Nephron (organoid): ENCODE results near the gene SLAMF6.

ENCODE experiments used
- H3K27ac Mint-ChIP-seq, 3 experiments: 2 replicates each; pipeline ENCODE4 v1.8.0; 2020; ENCODE audit warnings: mixed read lengths in 3 of 3, mild to moderate bottlenecking in 2 of 3, moderate library complexity in 1 of 3
- H3K27me3 Mint-ChIP-seq: 2 replicates; pipeline ENCODE4 v1.8.0; 2021; ENCODE audit warnings: low read depth, mild to moderate bottlenecking, moderate library complexity, mixed read lengths
- H3K36me3 Mint-ChIP-seq: 2 replicates; pipeline ENCODE4 v1.8.0; 2020; ENCODE audit warnings: low read depth, mixed read lengths
- H3K4me1 Mint-ChIP-seq: 2 replicates; pipeline ENCODE4 v1.8.0; 2020; ENCODE audit warnings: mixed read lengths
- H3K4me3 Mint-ChIP-seq, 3 experiments: 2 replicates each; pipeline ENCODE4 v1.8.0; 2020; ENCODE audit warnings: mild to moderate bottlenecking in 3 of 3, mixed read lengths in 3 of 3, moderate library complexity in 2 of 3
- H3K9me3 Mint-ChIP-seq: 2 replicates; pipeline ENCODE4 v1.8.0; 2020; ENCODE audit warnings: mixed read lengths
- TF ChIP-seq, protein P1 (sequence below), 3 experiments: fragments of 200-600 bp; sonication (generic); IDR thresholded peaks; one replicate each; pipeline ENCODE4 v1.5.0; 2021; ENCODE audit warnings: antibody characterized with exemption in 3 of 3; ENCODE audit not compliant: unreplicated experiment in 3 of 3

SLAMF6 gene

GRCh38 chr1:160553778-160554177 lies 30.7 kb upstream of the SLAMF6 start:
- Mint-ChIP-seq H3K4me3 (no peak overlapping the region), H3K9me3 (no peaks in the 10 kb centered on the region), H3K27me3 (no peaks in the 10 kb centered on the region), H3K27ac (no peak overlapping the region), H3K36me3 (no peaks in the 10 kb centered on the region), H3K4me1 (no peaks in the 10 kb centered on the region)
- TF ChIP-seq, protein P1, sequence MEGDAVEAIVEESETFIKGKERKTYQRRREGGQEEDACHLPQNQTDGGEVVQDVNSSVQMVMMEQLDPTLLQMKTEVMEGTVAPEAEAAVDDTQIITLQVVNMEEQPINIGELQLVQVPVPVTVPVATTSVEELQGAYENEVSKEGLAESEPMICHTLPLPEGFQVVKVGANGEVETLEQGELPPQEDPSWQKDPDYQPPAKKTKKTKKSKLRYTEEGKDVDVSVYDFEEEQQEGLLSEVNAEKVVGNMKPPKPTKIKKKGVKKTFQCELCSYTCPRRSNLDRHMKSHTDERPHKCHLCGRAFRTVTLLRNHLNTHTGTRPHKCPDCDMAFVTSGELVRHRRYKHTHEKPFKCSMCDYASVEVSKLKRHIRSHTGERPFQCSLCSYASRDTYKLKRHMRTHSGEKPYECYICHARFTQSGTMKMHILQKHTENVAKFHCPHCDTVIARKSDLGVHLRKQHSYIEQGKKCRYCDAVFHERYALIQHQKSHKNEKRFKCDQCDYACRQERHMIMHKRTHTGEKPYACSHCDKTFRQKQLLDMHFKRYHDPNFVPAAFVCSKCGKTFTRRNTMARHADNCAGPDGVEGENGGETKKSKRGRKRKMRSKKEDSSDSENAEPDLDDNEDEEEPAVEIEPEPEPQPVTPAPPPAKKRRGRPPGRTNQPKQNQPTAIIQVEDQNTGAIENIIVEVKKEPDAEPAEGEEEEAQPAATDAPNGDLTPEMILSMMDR (IDR thresholded peaks at IDR 0.05; ENCODE audit: unreplicated experiment in 3 of 3) = no peak

DNA sequence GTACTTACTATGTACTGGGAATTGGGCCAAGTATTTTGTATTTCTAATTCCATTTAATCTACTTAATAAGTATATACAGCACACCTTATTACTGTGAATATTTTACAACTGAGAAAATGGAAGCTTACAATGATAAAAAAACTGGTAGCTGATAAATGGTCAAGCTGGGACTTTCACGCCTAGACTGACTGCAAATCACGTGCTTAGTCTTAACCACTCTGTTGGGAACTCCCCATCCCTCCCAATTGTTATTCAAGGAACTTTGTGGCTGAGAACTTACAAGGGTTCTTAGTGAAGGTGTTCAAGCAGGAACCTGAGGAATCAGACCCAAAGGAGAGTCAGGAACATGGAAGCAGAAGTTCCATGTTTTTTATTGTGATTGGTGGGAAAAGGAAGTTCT lies 29.4 kb upstream of the SLAMF6 start:
- no peak overlapping the region for H3K27ac Mint-ChIP-seq
- H3K36me3 Mint-ChIP-seq = no peaks in the 10 kb centered on the region
- H3K9me3 Mint-ChIP-seq = no peaks in the 10 kb centered on the region
- H3K4me3 Mint-ChIP-seq = no peak overlapping the region
- TF ChIP-seq, protein P1 (IDR thresholded peaks at IDR 0.05; ENCODE audit: unreplicated experiment in 3 of 3) = no peak
- H3K4me1 Mint-ChIP-seq = no peaks in the 10 kb centered on the region
- no peaks in the 10 kb centered on the region for H3K27me3 Mint-ChIP-seq

- Mint-ChIP-seq H3K9me3 (no peaks in the 10 kb centered on the region), H3K27me3 (no peaks in the 10 kb centered on the region), H3K36me3 (no peaks in the 10 kb centered on the region), H3K27ac (no peak overlapping the region), H3K4me3 (no peak overlapping the region), H3K4me1 (no peaks in the 10 kb centered on the region)
- TF ChIP-seq, protein P1 (IDR thresholded peaks at IDR 0.05; ENCODE audit: unreplicated experiment in 3 of 3) = no peak
Observed at GRCh38 chr1:160550572-160551034, 27.5 kb upstream of the SLAMF6 start.

DNA sequence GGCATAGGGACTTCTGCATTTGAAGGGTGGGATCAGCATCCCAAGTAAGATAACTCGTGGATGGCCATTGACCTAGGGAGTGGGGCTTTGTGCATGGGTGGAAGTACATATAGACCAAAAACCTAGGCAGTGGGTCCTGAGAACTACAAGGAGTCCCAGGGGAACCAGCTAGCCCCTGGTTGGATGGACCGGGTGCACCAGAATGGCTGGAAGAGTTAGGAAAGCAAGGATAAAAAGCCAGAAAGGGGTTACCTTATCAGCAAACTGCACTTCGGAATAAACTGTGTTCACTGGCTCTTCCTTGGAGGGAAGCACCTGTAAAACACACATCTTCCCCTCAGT lies 26.6 kb upstream of the SLAMF6 start:
- H3K36me3 Mint-ChIP-seq = no peaks in the 10 kb centered on the region
- TF ChIP-seq, protein P1 (IDR thresholded peaks at IDR 0.05; ENCODE audit: unreplicated experiment in 3 of 3) = no peak
- H3K9me3 Mint-ChIP-seq = no peaks in the 10 kb centered on the region
- H3K4me1 Mint-ChIP-seq = no peaks in the 10 kb centered on the region
- H3K27ac Mint-ChIP-seq = no peak overlapping the region
- H3K27me3 Mint-ChIP-seq = no peaks in the 10 kb centered on the region
- no peak overlapping the region for H3K4me3 Mint-ChIP-seq

- Mint-ChIP-seq H3K27me3 (no peaks in the 10 kb centered on the region), H3K36me3 (no peaks in the 10 kb centered on the region), H3K27ac (no peak overlapping the region), H3K4me3 (no peak overlapping the region), H3K4me1 (no peaks in the 10 kb centered on the region), H3K9me3 (no peaks in the 10 kb centered on the region)
- TF ChIP-seq, protein P1 (IDR thresholded peaks at IDR 0.05; ENCODE audit: unreplicated experiment in 3 of 3) = no peak
Observed at GRCh38 chr1:160548960-160549664, 26.1 kb upstream of the SLAMF6 start.

DNA sequence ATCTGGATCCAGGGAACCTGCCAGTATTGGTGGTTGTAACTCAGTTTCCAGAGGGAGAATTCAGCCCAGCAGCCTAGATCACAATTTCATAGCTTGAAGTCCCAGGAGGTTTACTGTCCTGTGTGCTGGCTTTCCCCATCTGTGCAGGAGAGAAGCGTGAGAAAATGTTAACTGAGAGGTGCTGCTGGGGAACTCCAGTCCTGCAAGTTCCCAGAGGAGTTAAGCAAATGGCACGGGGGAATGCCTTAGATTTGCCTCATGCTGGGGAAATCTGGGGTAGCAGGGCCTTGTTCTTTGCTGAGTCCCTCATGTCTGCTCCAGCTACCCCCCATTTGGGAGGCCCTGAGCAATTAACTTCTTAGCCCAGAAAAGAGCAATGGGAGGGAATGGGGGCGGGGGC lies 25.1 kb upstream of the SLAMF6 start:
- TF ChIP-seq, protein P1 (IDR thresholded peaks at IDR 0.05; ENCODE audit: unreplicated experiment in 3 of 3) = no peak
- Mint-ChIP-seq H3K36me3 (no peaks in the 10 kb centered on the region), H3K27ac (no peak overlapping the region), H3K27me3 (no peaks in the 10 kb centered on the region), H3K4me3 (no peak overlapping the region), H3K4me1 (no peaks in the 10 kb centered on the region), H3K9me3 (no peaks in the 10 kb centered on the region)
